GM19468 (cell line): ENCODE measurements around the gene IL4I1.
"Not testable (repeated sequence)": the region's sequence is repeated elsewhere in the genome, so short reads cannot be mapped to it uniquely, and the experiment has no call there.

Experiments
- ATAC-seq: cut with Tn5 transposase; IDR thresholded peaks from one replicate; pipeline ENCODE4 v1.9.1; 2021; ENCODE audit warnings: mild to moderate bottlenecking, moderate library complexity, moderate number of reproducible peaks; ENCODE audit not compliant: unreplicated experiment; ENCODE audit errors: extremely low read depth

The IL4I1 gene

GRCh38 chr19:49896863-49897621, at the start of gene IL4I1:
Gene IL4I1 (minus strand): TSS chr19:49896887. CDS start chr19:49896160, 727 bp downstream.
- no peak for ATAC-seq

GRCh38 chr19:49946415-49946814, 49.7 kb upstream of the IL4I1 start:
- ATAC-seq, result no peak

GRCh38 chr19:49944567-49944966, 47.9 kb upstream of the IL4I1 start:
- ATAC-seq, result not testable (repeated sequence)

- no peak for ATAC-seq
Measured at GRCh38 chr19:49940482-49940791, 43.8 kb upstream of the IL4I1 start.

- no peak for ATAC-seq
Measured at GRCh38 chr19:49939721-49940481, 43.2 kb upstream of the IL4I1 start.

GRCh38 chr19:49938662-49939061, 42.0 kb upstream of the IL4I1 start:
- no peak for ATAC-seq

- ATAC-seq, result no peak
Measured at GRCh38 chr19:49937750-49938381, 41.2 kb upstream of the IL4I1 start.

GRCh38 chr19:49936549-49936948, 39.9 kb upstream of the IL4I1 start:
- no peak for ATAC-seq

GRCh38 chr19:49933643-49934042, 37.0 kb upstream of the IL4I1 start:
- ATAC-seq, result no peak

- no peak for ATAC-seq
Measured at GRCh38 chr19:49932731-49933131, 36.0 kb upstream of the IL4I1 start.

- no peak for ATAC-seq
Measured at GRCh38 chr19:49932041-49932451, 35.4 kb upstream of the IL4I1 start.

GRCh38 chr19:49931293-49932040, 34.8 kb upstream of the IL4I1 start:
- no peak for ATAC-seq

- ATAC-seq, result no peak
Measured at GRCh38 chr19:49930483-49931011, 33.9 kb upstream of the IL4I1 start.

- ATAC-seq, result peak; percentile 55
Measured at GRCh38 chr19:49929611-49930482, 33.2 kb upstream of the IL4I1 start.

GRCh38 chr19:49929121-49929610, 32.5 kb upstream of the IL4I1 start, which contains the start of the genes ATF5 and NUP62:
Gene ATF5 (plus strand): TSS chr19:49929205. CDS start chr19:49930851, 1,646 bp downstream.
Gene NUP62 (minus strand): TSS chr19:49929504. CDS start chr19:49909807, 19,697 bp downstream.
- peak; percentile 10 for ATAC-seq

GRCh38 chr19:49927526-49928264, 31.0 kb upstream of the IL4I1 start:
- no peak for ATAC-seq

- no peak for ATAC-seq
Measured at GRCh38 chr19:49926515-49926914, 29.8 kb upstream of the IL4I1 start.

GRCh38 chr19:49925486-49925885, 28.8 kb upstream of the IL4I1 start:
- no peak for ATAC-seq
